H1 (cell line): Measurements from ENCODE around the gene TCFL5. TPM values are rescaled to one million over a fixed set of nuclear protein-coding genes. Genes with fewer than 3 reads are reported as not detected.

Experiments
- CTCF ChIA-PET: fragments of 300-600 bp; sonication (Branson Sonifier 250); formaldehyde crosslinking; loops from one replicate; lab custom pipeline; 2021; ENCODE audit not compliant: partially characterized antibody; lab: Charles Lee
- POLR2A ChIA-PET: fragments of 300-600 bp; sonication (Branson Sonifier 250); formaldehyde crosslinking; loops from one replicate; lab custom pipeline; 2021; ENCODE audit warnings: inconsistent platforms; ENCODE audit not compliant: partially characterized antibody; lab: Charles Lee
- DNase-seq, 2 experiments: peaks; one replicate each; pipeline versions ENCODE4 v3.0.0 to v3.0.0-alpha.2; 2010 to 2022; ENCODE audit warnings: low spot score in 2 of 2, low read depth in 1 of 2, mixed read lengths in 1 of 2
- FAIRE-seq: peaks from 2 replicates; lab custom pipeline; 2011; peaks lifted over from hg19 to GRCh38; lab: Jason Lieb, UNC
- H2AFZ ChIP-seq: 2 replicates; pipeline ENCODE4 v1.8.1; 2012; ENCODE audit warnings: low read length, inconsistent platforms
- H2AK5ac ChIP-seq: 2 replicates; pipeline ENCODE4 v1.6.1; 2013; ENCODE audit warnings: low read depth, low read length
- H2BK120ac ChIP-seq: replicated peaks from 2 replicates; pipeline ENCODE3; 2013; ENCODE audit warnings: low read depth, low read length, inconsistent platforms
- H2BK12ac ChIP-seq: 2 replicates; pipeline ENCODE4 v1.6.1; 2013; ENCODE audit warnings: low read depth, low read length
- H2BK15ac ChIP-seq: 2 replicates; pipeline ENCODE4 v1.6.1; 2013; ENCODE audit warnings: low read length
- H2BK20ac ChIP-seq: 2 replicates; pipeline ENCODE4 v1.6.1; 2013; ENCODE audit warnings: low read length
- H2BK5ac ChIP-seq: 2 replicates; pipeline ENCODE4 v1.6.1; 2013; ENCODE audit warnings: low read depth, low read length
- H3K14ac ChIP-seq: 2 replicates; pipeline ENCODE4 v1.6.1; 2013; ENCODE audit warnings: inconsistent platforms; ENCODE audit not compliant: insufficient read length
- H3K18ac ChIP-seq: 2 replicates; pipeline ENCODE4 v1.6.1; 2013; ENCODE audit warnings: low read length; ENCODE audit errors: extremely low read depth
- H3K23ac ChIP-seq: 2 replicates; pipeline ENCODE4 v1.6.1; 2013; ENCODE audit warnings: inconsistent platforms; ENCODE audit not compliant: insufficient read length
- H3K23me2 ChIP-seq: 2 replicates; pipeline ENCODE4 v1.6.1; 2013; ENCODE audit warnings: low read depth, low read length
- H3K27ac ChIP-seq: 2 replicates; pipeline ENCODE4 v1.6.1; 2011; ENCODE audit warnings: low read depth, low read length, inconsistent platforms
- H3K27me3 ChIP-seq, 4 experiments: replicated peaks in 1 of 4; 1 replicate in 1 of 4; 2 replicates in 3 of 4; pipeline versions ENCODE4 v1.6.1 to v1.8.1; 2011 to 2013; ENCODE audit warnings: low read length in 3 of 4, mild to moderate bottlenecking in 3 of 4, inconsistent platforms in 2 of 4, mixed read lengths in 2 of 4, moderate library complexity in 1 of 4; ENCODE audit not compliant: control insufficient read depth in 3 of 4, insufficient read depth in 3 of 4; ENCODE audit errors: extremely low read depth in 1 of 4
- H3K36me3 ChIP-seq, 4 experiments: 2 replicates each; pipeline versions ENCODE4 v1.6.1 to v1.8.1; 2011 to 2013; ENCODE audit warnings: mild to moderate bottlenecking in 4 of 4, low read length in 3 of 4, moderate library complexity in 2 of 4, control low read depth in 1 of 4, inconsistent platforms in 1 of 4; ENCODE audit not compliant: insufficient read depth in 4 of 4, control insufficient read depth in 2 of 4
- H3K4ac ChIP-seq: replicated peaks from 2 replicates; pipeline ENCODE3; 2013; ENCODE audit warnings: low read length, low read depth, mixed read lengths, inconsistent platforms; ENCODE audit not compliant: insufficient read length
- H3K4me1 ChIP-seq, 4 experiments: replicated peaks in 1 of 4; 1 replicate in 1 of 4; 2 replicates in 3 of 4; pipeline versions ENCODE4 v1.6.1 to v1.8.1; 2011 to 2013; ENCODE audit warnings: low read length in 3 of 4, inconsistent platforms in 2 of 4, mixed read lengths in 1 of 4; ENCODE audit not compliant: insufficient read depth in 4 of 4, control insufficient read depth in 3 of 4
- H3K4me2 ChIP-seq, 2 experiments: 2 replicates each; pipeline versions ENCODE4 v1.6.1 to v1.8.1; 2011 to 2013; ENCODE audit warnings: low read depth in 2 of 2, low read length in 2 of 2, control low read depth in 1 of 2, inconsistent platforms in 1 of 2, mild to moderate bottlenecking in 1 of 2; ENCODE audit not compliant: insufficient read depth in 1 of 2
- H3K4me3 ChIP-seq, 4 experiments: fragments of 200-600, 300-600 bp in 1 of 4; sonication (generic), shearing (Covaris generic), sonication (Bioruptor Twin) in 1 of 4; 2 replicates each; pipeline versions ENCODE4 v1.5.1 to v1.8.1; 2011 to 2016; ENCODE audit warnings: low read length in 4 of 4, low read depth in 3 of 4, control low read depth in 2 of 4, inconsistent platforms in 2 of 4, mild to moderate bottlenecking in 2 of 4, mixed read lengths in 1 of 4, moderate library complexity in 1 of 4; ENCODE audit not compliant: insufficient read depth in 2 of 4; ENCODE audit errors: extremely low read depth in 1 of 4
- H3K56ac ChIP-seq: replicated peaks from 2 replicates; pipeline ENCODE3; 2013; ENCODE audit warnings: low read depth, mild to moderate bottlenecking, mixed read lengths, low read length, inconsistent platforms; ENCODE audit not compliant: insufficient read length
- H3K79me1 ChIP-seq: 2 replicates; pipeline ENCODE4 v1.6.1; 2013; ENCODE audit warnings: low read depth, low read length, control low read depth
- H3K79me2 ChIP-seq, 2 experiments: 2 replicates each; pipeline versions ENCODE4 v1.6.1 to v1.8.1; 2012 to 2013; ENCODE audit warnings: low read length in 2 of 2, mild to moderate bottlenecking in 2 of 2, inconsistent platforms in 1 of 2; ENCODE audit not compliant: insufficient read depth in 2 of 2, control insufficient read depth in 1 of 2
- H3K9ac ChIP-seq, 4 experiments: replicated peaks in 1 of 4; 1 replicate in 1 of 4; 2 replicates in 3 of 4; pipeline versions ENCODE4 v1.6.1 to v1.8.1; 2011 to 2013; ENCODE audit warnings: low read depth in 3 of 4, low read length in 3 of 4, control low read depth in 2 of 4, mild to moderate bottlenecking in 2 of 4, moderate library complexity in 2 of 4, inconsistent platforms in 1 of 4; ENCODE audit errors: extremely low read depth in 1 of 4
- H3K9me3 ChIP-seq, 2 experiments: 2 replicates each; pipeline versions ENCODE4 v1.6.1 to v1.8.1; 2012 to 2013; ENCODE audit warnings: mild to moderate bottlenecking in 2 of 2, moderate library complexity in 2 of 2, control low read depth in 1 of 2, inconsistent platforms in 1 of 2, low read depth in 1 of 2, low read length in 1 of 2, mixed read lengths in 1 of 2; ENCODE audit not compliant: insufficient read depth in 2 of 2
- H4K20me1 ChIP-seq, 2 experiments: replicated peaks in 1 of 2; 2 replicates each; pipeline versions ENCODE3 to v1.8.1; 2011 to 2013; ENCODE audit warnings: inconsistent platforms in 2 of 2, low read length in 2 of 2, mild to moderate bottlenecking in 1 of 2; ENCODE audit not compliant: insufficient read depth in 2 of 2, control insufficient read depth in 1 of 2
- H4K5ac ChIP-seq: 2 replicates; pipeline ENCODE4 v1.6.1; 2013; ENCODE audit warnings: low read length, low read depth, mixed read lengths, inconsistent platforms; ENCODE audit not compliant: insufficient read length
- H4K8ac ChIP-seq: 2 replicates; pipeline ENCODE4 v1.8.0; 2013; ENCODE audit warnings: mild to moderate bottlenecking, moderate library complexity, low read length, inconsistent platforms; ENCODE audit not compliant: insufficient read depth; ENCODE audit errors: extremely low read depth
- H4K91ac ChIP-seq: replicated peaks from 2 replicates; pipeline ENCODE3; 2013; ENCODE audit warnings: low read length, mixed read lengths, inconsistent platforms; ENCODE audit not compliant: insufficient read length
- CBX5 ChIP-seq: fragments of 300-800, 300-1000 bp; sonication (generic); IDR thresholded peaks from 2 replicates; pipeline ENCODE4 v1.7.1; 2016; ENCODE audit warnings: antibody characterized with exemption, low read length, low read depth
- CBX8 ChIP-seq: fragments of 300-800, 300-1000 bp; sonication (generic); IDR thresholded peaks from 2 replicates; pipeline ENCODE4 v1.7.1; 2016; ENCODE audit warnings: low read depth, low read length, borderline replicate concordance
- CREB1 ChIP-seq: IDR thresholded peaks from 2 replicates; pipeline ENCODE4 v1.6.1; 2012; ENCODE audit warnings: inconsistent platforms
- FOSL1 ChIP-seq: IDR thresholded peaks from 2 replicates; pipeline ENCODE4 v1.6.1; 2011; ENCODE audit warnings: mild to moderate bottlenecking, low read depth, low read length, moderate library complexity; ENCODE audit not compliant: insufficient read depth
- KDM1A ChIP-seq: fragments of 200-600, 300-600 bp; sonication (generic); IDR thresholded peaks from 2 replicates; pipeline ENCODE4 v1.7.1; 2016; ENCODE audit warnings: mild to moderate bottlenecking, low read length, borderline replicate concordance
- RBBP5 ChIP-seq: IDR thresholded peaks from 2 replicates; pipeline ENCODE4 v1.7.1; 2012; ENCODE audit warnings: low read depth, mild to moderate bottlenecking, inconsistent platforms, low read length, moderate library complexity, borderline replicate concordance
- SIN3A ChIP-seq, 2 experiments: IDR thresholded peaks in 1 of 2; conservative IDR thresholded peaks in 1 of 2; 2 replicates each; pipeline ENCODE4 v1.6.1; 2011 to 2012; ENCODE audit warnings: low read length in 2 of 2, improper control_type of control experiment in 1 of 2, low read depth in 1 of 2, mild to moderate bottlenecking in 1 of 2
- SIRT6 ChIP-seq: IDR thresholded peaks from one replicate; pipeline ENCODE4 v1.7.1; 2012; ENCODE audit warnings: low read length, inconsistent platforms
- SP1 ChIP-seq: IDR thresholded peaks from 2 replicates; pipeline ENCODE4 v1.6.1; 2011; ENCODE audit warnings: low read depth, low read length
- TBP ChIP-seq: IDR thresholded peaks from 2 replicates; pipeline ENCODE4 v1.6.1; 2011; ENCODE audit warnings: low read depth, low read length, improper control_type of control experiment
- WGBS, 2 experiments: shearing (Covaris generic) in 1 of 2; methylation state at CpG; one replicate each; pipeline versions ENCODE4 v1.1.6 to v1.1.7; 2013 to 2015; ENCODE audit warnings: low lambda C conversion rate in 2 of 2, mixed read lengths in 2 of 2, inconsistent platforms in 1 of 2, low coverage in 1 of 2, missing lambda C conversion rate in 1 of 2; ENCODE audit not compliant: insufficient replicate concordance in 2 of 2, insufficient coverage in 1 of 2, insufficient read length in 1 of 2; ENCODE audit errors: extremely low coverage in 1 of 2, missing lambda C conversion rate in 1 of 2; 5-methylcytosine and 5-hydroxymethylcytosine counted together
- polyA plus RNA-seq, 7 experiments: library from polyadenylated mRNA; depleted of rRNA in 3 of 7; stranded (reverse) in 5 of 7; unstranded in 2 of 7; fragments of >200 nt in 5 of 7; fragments of 200-250 nt in 2 of 7; gene quantifications; 1 replicate in 5 of 7; 2 replicates in 1 of 7; 4 replicates in 1 of 7; pipeline versions ENCODE4 v1.2.1 to v1.2.3, GENCODE V29; 2011 to 2013; ENCODE audit warnings: missing spikeins in 2 of 7, mixed read lengths in 2 of 7
- total RNA-seq: library from RNA; stranded (reverse); fragmentation: NEBNext Ultra II Directional; extraction: Animal tissue kit (Norgen Biotek cat#: 25700); gene quantifications from 2 replicates; pipeline ENCODE4 v1.2.1, GENCODE V29; 2021

TCFL5 gene
- total and polyA plus RNA-seq, 2 of the 8 experiments (the other 6 are each of a cell fraction or from before 2014, with no cell fraction given) = 6.2 to 15.0 TPM

GRCh38 chr20:62824476-62825332 lies 36.9 kb downstream of the TCFL5 start:
- H3K56ac ChIP-seq = no peak overlapping the region
- H4K5ac ChIP-seq = peak overlapping the region; percentile 44
- H2AK5ac ChIP-seq = peak overlapping the region; percentile 16; the same call in 1 of the 2 replicates
- no peak overlapping the region for H3K4me3 ChIP-seq
- no peaks in the 10 kb centered on the region for H3K23me2 ChIP-seq
- H3K36me3 ChIP-seq = peaks cover 0 to 7% (median 3%) of the 10 kb centered on the region in 4 experiments; a peak in 4 of 8 replicates
- no peak overlapping the region for H3K4ac ChIP-seq
- no peak overlapping the region for H3K9ac ChIP-seq
- no peak for TF ChIP-seq TBP
- no peak for TF ChIP-seq RBBP5
- no peak for TF ChIP-seq FOSL1
- TF ChIP-seq CREB1 = no peak
- TF ChIP-seq SIRT6 = no peak
- no peak for TF ChIP-seq CBX5
- TF ChIP-seq KDM1A = no peak
- no peak for TF ChIP-seq SIN3A (conservative IDR thresholded peaks at IDR 0.05 in 1 of 2, IDR thresholded peaks at IDR 0.05 in 1 of 2; ENCODE audit: low read depth in 1 of 2, low read length in 2 of 2)
- no peak for TF ChIP-seq SP1
- no peak for TF ChIP-seq CBX8
- H3K4me1 ChIP-seq = peaks cover 0 to 19% (median 10%) of the 10 kb centered on the region in 4 experiments; a peak in 5 of 7 replicates
- peak overlapping the region; percentile 68 for H4K8ac ChIP-seq
- H3K23ac ChIP-seq = no peak overlapping the region
- no peak overlapping the region for H2BK15ac ChIP-seq
- POLR2A ChIA-PET = interaction anchor here (0.7 to 2.1 kb wide), 4 partner anchors 9 to 82 kb away, joined by 3 to 20 read pairs (median 6); partner anchors contain the start of gene COL9A3
- no peak overlapping the region for H3K27ac ChIP-seq
- no peak for FAIRE-seq
- CTCF ChIA-PET = interaction anchor here (0.6 to 3.2 kb wide), 4 partner anchors 7 to 17 kb away, joined by 3 to 22 read pairs (median 6); no protein-coding TSS in a partner anchor
- DNase-seq = peak in 1 of 2 experiments; percentile 54
- H3K4me2 ChIP-seq = peak overlapping the region in 1 of 2 experiments; percentile 28; a peak in 3 of 4 replicates
- peak overlapping the region; percentile 81 for H4K91ac ChIP-seq
- H2BK12ac ChIP-seq = no peak overlapping the region
- WGBS, 2 experiments = 60% methylated on average over 15 of the region's 36 CpGs; no CpG with 5 or more reads in 1 of the 2 experiments
- no peaks in the 10 kb centered on the region for H3K79me2 ChIP-seq
- H2BK20ac ChIP-seq = no peak overlapping the region
- no peak overlapping the region for H3K18ac ChIP-seq
- no peaks in the 10 kb centered on the region for H3K9me3 ChIP-seq
- peaks cover 5 to 8% of the 10 kb centered on the region in 2 experiments for H4K20me1 ChIP-seq
- no peak overlapping the region for H2BK120ac ChIP-seq
- H3K79me1 ChIP-seq = no peaks in the 10 kb centered on the region
- H3K27me3 ChIP-seq = no peaks in the 10 kb centered on the region
- H3K14ac ChIP-seq = no peak overlapping the region
- H2BK5ac ChIP-seq = peak overlapping the region; percentile 52; the same call in 1 of the 2 replicates
- H2AFZ ChIP-seq = no peak overlapping the region
